Panc1 (cell line): Measurements from ENCODE around the gene MCMBP. TPM values are rescaled to one million over a fixed set of nuclear protein-coding genes. Genes with fewer than 3 reads are reported as not detected.
"Not testable (repeated sequence)": the region's sequence is repeated elsewhere in the genome, so short reads cannot be mapped to it uniquely, and the experiment has no call there.

Experiments
- ATAC-seq: fragments of 200-7000 bp; cut with Tn5 transposase; 2 replicates; pipeline ENCODE4 v1.9.1; 2020; ENCODE audit warnings: mild to moderate bottlenecking, moderate library complexity
- BruUV-seq: library from RNA; stranded (reverse); fragments of 400-500 nt; replicated peaks from 2 replicates; lab custom pipeline; 2021; lab: Mats Ljungman, UMichigan
- CTCF ChIA-PET: fragments of 300-600 bp; sonication (Branson Sonifier 250); formaldehyde crosslinking; loops from one replicate; lab custom pipeline; 2022; ENCODE audit warnings: antibody characterized with exemption; lab: Charles Lee
- POLR2A ChIA-PET: fragments of 300-600 bp; sonication (Branson Sonifier 250); formaldehyde crosslinking; loops from one replicate; lab custom pipeline; 2022; ENCODE audit warnings: antibody characterized with exemption; lab: Charles Lee
- DNase-seq: peaks from one replicate; pipeline ENCODE4 v3.0.0-alpha.2; 2010; ENCODE audit warnings: low read depth, low spot score
- H3K27ac ChIP-seq: 2 replicates; pipeline ENCODE4 v1.5.1; 2011; ENCODE audit warnings: mild to moderate bottlenecking, low read length, inconsistent platforms
- H3K27me3 ChIP-seq: fragments of 200-500 bp; sonication (Bioruptor generic); 2 replicates; pipeline ENCODE4 v1.6.0; 2014; ENCODE audit warnings: low read length, inconsistent platforms; ENCODE audit not compliant: control insufficient read depth, insufficient read depth
- H3K36me3 ChIP-seq: fragments of 200-500 bp; sonication (Bioruptor generic); 2 replicates; pipeline ENCODE4 v1.5.1; 2014; ENCODE audit warnings: inconsistent platforms, mild to moderate bottlenecking, low read length, moderate library complexity; ENCODE audit not compliant: control insufficient read depth, insufficient read depth
- H3K4me1 ChIP-seq: 2 replicates; pipeline ENCODE4 v1.5.1; 2011; ENCODE audit warnings: inconsistent platforms, mild to moderate bottlenecking, low read length, moderate library complexity; ENCODE audit not compliant: control insufficient read depth, insufficient read depth
- H3K4me3 ChIP-seq, 2 experiments: 2 replicates each; pipeline ENCODE4 v1.5.1; 2011 to 2012; ENCODE audit warnings: low read depth in 2 of 2, low read length in 2 of 2, mild to moderate bottlenecking in 2 of 2, inconsistent platforms in 1 of 2, moderate library complexity in 1 of 2
- H3K9me3 ChIP-seq: fragments of 200-500 bp; sonication (Bioruptor generic); 2 replicates; pipeline ENCODE4 v1.5.1; 2014; ENCODE audit warnings: low read depth, mild to moderate bottlenecking, inconsistent platforms, low read length, moderate library complexity; ENCODE audit not compliant: control insufficient read depth, insufficient read depth
- CTCF ChIP-seq: fragments of 450-650 bp; IDR thresholded peaks from 2 replicates; pipeline ENCODE4 v1.5.1; 2017; ENCODE audit warnings: mild to moderate bottlenecking
- POLR2AphosphoS5 ChIP-seq: IDR thresholded peaks from 2 replicates; pipeline ENCODE4 v1.6.1; 2012; ENCODE audit warnings: mild to moderate bottlenecking, low read depth, low read length, moderate library complexity
- REST ChIP-seq, 2 experiments: IDR thresholded peaks; 2 replicates each; pipeline ENCODE4 v1.6.1; 2011 to 2012; ENCODE audit warnings: low read depth in 2 of 2, control low read depth in 1 of 2, low read length in 1 of 2, mild to moderate bottlenecking in 1 of 2, moderate library complexity in 1 of 2; ENCODE audit not compliant: insufficient read depth in 1 of 2
- SIN3A ChIP-seq: IDR thresholded peaks from 2 replicates; pipeline ENCODE4 v1.6.1; 2012; ENCODE audit warnings: low read depth, mild to moderate bottlenecking, low read length, moderate library complexity, borderline replicate concordance; ENCODE audit not compliant: insufficient read depth
- TCF7L2 ChIP-seq: IDR thresholded peaks from 2 replicates; pipeline ENCODE4 v1.6.1; 2011; ENCODE audit warnings: mild to moderate bottlenecking, low read depth, low read length, inconsistent platforms
- in situ Hi-C: cut with HindIII; loops from 2 replicates; pipeline ENCODE4 v1.10.0; 2016; ENCODE audit warnings: low sequenced_read_pairs, low pct_unique_long_range_greater_than_20kb
- intact Hi-C: fragments of 100-400 bp; cut with micrococcal nuclease; formaldehyde crosslinking; loops from one replicate; pipeline ENCODE4 v1.10.0; 2022; ENCODE audit not compliant: unreplicated experiment
- total RNA-seq: library from RNA; stranded (reverse); gene quantifications from one replicate; pipeline ENCODE4 v1.2.1, GENCODE V29; 2021; ENCODE audit not compliant: unreplicated experiment

The MCMBP gene
- total RNA-seq, 1 experiment from 2014 or later: 94.5 TPM

- Histone ChIP-seq H3K27me3 (no peaks in the 10 kb centered on the region), H3K9me3 (no peaks in the 10 kb centered on the region), H3K36me3 (peaks cover 23% of the 10 kb centered on the region), H3K4me1 (no peaks in the 10 kb centered on the region), H3K4me3 (no peak overlapping the region), H3K27ac (no peak overlapping the region)
- intact Hi-C loops (no loop called here), in situ Hi-C loops (no loop called here)
- DNase-seq (no peak), ATAC-seq (no peak)
- ChIA-PET POLR2A (no interaction called here), CTCF (no interaction called here)
- no peak for TF ChIP-seq SIN3A
- no peak for TF ChIP-seq REST (IDR thresholded peaks at IDR 0.05; ENCODE audit: insufficient read depth in 1 of 2, low read depth in 2 of 2, low read length in 1 of 2)
- no peak for TF ChIP-seq TCF7L2
- TF ChIP-seq CTCF: no peak
- no peak for TF ChIP-seq POLR2AphosphoS5
- BruUV-seq: no TSS peak
Measured at GRCh38 chr10:119910689-119911088, 38.0 kb upstream of the MCMBP start.

GRCh38 chr10:119908166-119908565, 35.5 kb upstream of the MCMBP start:
- TF ChIP-seq REST (IDR thresholded peaks at IDR 0.05; ENCODE audit: insufficient read depth in 1 of 2, low read depth in 2 of 2, low read length in 1 of 2) (no peak), TCF7L2 (no peak), POLR2AphosphoS5 (no peak), SIN3A (no peak), CTCF (no peak)
- intact Hi-C loops (no loop called here), in situ Hi-C loops (no loop called here)
- ChIA-PET CTCF (no interaction called here), POLR2A (no interaction called here)
- Histone ChIP-seq H3K4me3 (no peak overlapping the region), H3K27me3 (no peaks in the 10 kb centered on the region), H3K4me1 (no peaks in the 10 kb centered on the region), H3K36me3 (peaks cover 38% of the 10 kb centered on the region), H3K9me3 (no peaks in the 10 kb centered on the region), H3K27ac (no peak overlapping the region)
- no TSS peak for BruUV-seq
- DNase-seq (no peak), ATAC-seq (peak; percentile 54; the same call in 1 of the 2 replicates)

GRCh38 chr10:119907695-119908094, 35.1 kb upstream of the MCMBP start:
- H3K36me3 ChIP-seq: peaks cover 43% of the 10 kb centered on the region
- H3K27ac ChIP-seq, DNase-seq, BruUV-seq, H3K4me3 ChIP-seq, H3K27me3 ChIP-seq, ATAC-seq, intact Hi-C loops, H3K4me1 ChIP-seq, H3K9me3 ChIP-seq, POLR2A ChIA-PET, CTCF ChIA-PET, in situ Hi-C loops: not testable (repeated sequence)
